ENCODE data around the gene TMEM119.

The TMEM119 gene

GRCh38 chr12:108597559-108598471, at the start of gene TMEM119:
Gene TMEM119 (minus strand): TSS chr12:108598084. CDS start chr12:108592383, 5,701 bp downstream.
- DNase-seq: no peak

GRCh38 chr12:108646600-108647579, 49.0 kb upstream of the TMEM119 start:
- DNase-seq: no peak

GRCh38 chr12:108645686-108646599, 48.1 kb upstream of the TMEM119 start:
- DNase-seq: no peak

GRCh38 chr12:108644811-108645120, 46.9 kb upstream of the TMEM119 start:
- DNase-seq: no peak

- no peak for DNase-seq
These were observed 46.3 kb upstream of the TMEM119 start for GRCh38 chr12:108643941-108644810.

- no peak for DNase-seq
These were observed 45.2 kb upstream of the TMEM119 start for GRCh38 chr12:108642899-108643654.

GRCh38 chr12:108642269-108642870, 44.5 kb upstream of the TMEM119 start:
- DNase-seq: peak; percentile 88

GRCh38 chr12:108641446-108642268, 43.8 kb upstream of the TMEM119 start:
- no peak for DNase-seq

GRCh38 chr12:108640802-108641445, 43.0 kb upstream of the TMEM119 start:
- DNase-seq: no peak

GRCh38 chr12:108638997-108639822, 41.3 kb upstream of the TMEM119 start:
- no peak for DNase-seq

GRCh38 chr12:108638141-108638827, 40.4 kb upstream of the TMEM119 start:
- no peak for DNase-seq

GRCh38 chr12:108637222-108637971, 39.5 kb upstream of the TMEM119 start:
- DNase-seq: no peak

GRCh38 chr12:108635997-108636808, 38.3 kb upstream of the TMEM119 start:
- DNase-seq: no peak

GRCh38 chr12:108635201-108635996, 37.5 kb upstream of the TMEM119 start:
- DNase-seq: no peak

GRCh38 chr12:108634341-108634751, 36.5 kb upstream of the TMEM119 start:
- peak; percentile 67 for DNase-seq

Data from SHP77 treated with DMSO at 0.1 percent for 48 hours (cell line).